Measurements from ENCODE around the gene APBB2.

The APBB2 gene

DNA sequence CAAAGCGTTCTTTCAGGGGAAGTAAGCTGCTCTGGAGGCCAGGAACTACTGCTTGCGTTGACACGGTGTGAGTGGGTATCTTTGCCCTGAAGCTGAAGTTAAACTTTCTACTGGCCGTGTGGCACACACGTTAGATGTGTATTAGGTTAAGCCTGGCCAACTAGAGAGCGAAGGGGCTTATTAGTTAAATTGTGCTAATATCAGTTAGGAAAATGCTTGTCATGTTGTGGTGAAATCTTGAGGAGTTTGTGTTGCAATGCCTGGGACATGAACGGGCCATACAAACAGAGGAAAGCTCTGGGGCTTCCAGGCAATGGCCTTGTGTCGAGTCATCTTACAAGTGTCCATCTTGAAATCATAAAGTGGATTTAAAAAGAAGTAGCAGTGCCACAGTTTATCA, 402.0 kb downstream of the APBB2 start:
- H3K4me3 ChIP-seq (ENCODE audit: low read depth, low read length): no peak overlapping the region
- no peak for DNase-seq (ENCODE audit: low read depth)
- TF ChIP-seq, protein P1, sequence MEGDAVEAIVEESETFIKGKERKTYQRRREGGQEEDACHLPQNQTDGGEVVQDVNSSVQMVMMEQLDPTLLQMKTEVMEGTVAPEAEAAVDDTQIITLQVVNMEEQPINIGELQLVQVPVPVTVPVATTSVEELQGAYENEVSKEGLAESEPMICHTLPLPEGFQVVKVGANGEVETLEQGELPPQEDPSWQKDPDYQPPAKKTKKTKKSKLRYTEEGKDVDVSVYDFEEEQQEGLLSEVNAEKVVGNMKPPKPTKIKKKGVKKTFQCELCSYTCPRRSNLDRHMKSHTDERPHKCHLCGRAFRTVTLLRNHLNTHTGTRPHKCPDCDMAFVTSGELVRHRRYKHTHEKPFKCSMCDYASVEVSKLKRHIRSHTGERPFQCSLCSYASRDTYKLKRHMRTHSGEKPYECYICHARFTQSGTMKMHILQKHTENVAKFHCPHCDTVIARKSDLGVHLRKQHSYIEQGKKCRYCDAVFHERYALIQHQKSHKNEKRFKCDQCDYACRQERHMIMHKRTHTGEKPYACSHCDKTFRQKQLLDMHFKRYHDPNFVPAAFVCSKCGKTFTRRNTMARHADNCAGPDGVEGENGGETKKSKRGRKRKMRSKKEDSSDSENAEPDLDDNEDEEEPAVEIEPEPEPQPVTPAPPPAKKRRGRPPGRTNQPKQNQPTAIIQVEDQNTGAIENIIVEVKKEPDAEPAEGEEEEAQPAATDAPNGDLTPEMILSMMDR (IDR thresholded peaks at IDR 0.05; ENCODE audit: insufficient read depth, low read depth, low read length, missing control alignments): no peak

DNA sequence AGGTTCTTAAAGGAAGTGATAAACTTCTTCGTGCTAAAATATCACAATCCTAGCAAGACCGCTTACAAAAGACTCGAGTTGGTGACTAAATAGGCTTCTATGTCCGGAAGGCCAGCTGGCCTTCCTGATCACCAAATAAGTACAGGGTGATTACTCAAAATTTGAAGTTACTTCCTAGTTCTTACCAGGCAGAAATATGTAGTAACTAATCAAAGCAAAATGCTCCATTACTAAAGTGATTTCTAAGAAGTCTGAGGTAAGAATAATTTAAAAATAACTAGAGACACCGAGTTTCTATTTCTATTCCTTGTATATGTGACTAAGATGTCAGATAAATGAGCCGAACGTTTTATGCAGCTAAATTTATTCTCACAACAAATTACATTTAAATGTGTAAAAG, 402.4 kb downstream of the APBB2 start:
- TF ChIP-seq, protein P1 (IDR thresholded peaks at IDR 0.05; ENCODE audit: insufficient read depth, low read depth, low read length, missing control alignments): no peak
- no peak for DNase-seq (ENCODE audit: low read depth)

DNA sequence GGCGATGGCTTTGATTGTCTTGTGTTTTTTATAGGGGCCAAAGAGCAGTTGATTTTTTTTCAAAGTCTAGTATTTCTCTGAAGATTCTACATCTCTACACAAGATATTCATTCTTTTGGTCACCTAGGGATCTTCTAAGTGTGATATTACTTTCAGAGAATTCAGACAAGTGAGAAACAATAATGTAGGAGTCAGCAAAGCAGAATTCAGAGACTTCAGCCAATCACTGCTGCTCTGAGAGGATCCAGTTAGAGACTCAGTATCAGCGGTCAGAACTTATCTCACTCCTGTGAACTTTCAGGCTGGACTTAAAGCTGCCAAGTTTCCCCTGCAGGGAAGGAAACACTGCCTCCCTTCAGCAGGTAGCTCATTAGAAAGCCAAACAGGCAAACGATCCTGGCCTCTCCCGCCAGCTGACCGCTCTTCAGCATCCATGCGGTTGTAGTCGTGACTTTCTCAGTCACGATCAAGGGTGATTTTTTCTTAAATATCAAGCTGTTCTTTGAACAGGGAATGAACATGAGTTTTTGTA, 405.4 kb downstream of the APBB2 start:
- no peak overlapping the region for H3K4me3 ChIP-seq (ENCODE audit: low read depth, low read length)
- TF ChIP-seq, protein P1 (IDR thresholded peaks at IDR 0.05; ENCODE audit: insufficient read depth, low read depth, low read length, missing control alignments): no peak
- no peak for DNase-seq (ENCODE audit: low read depth)

More for the DNA sequence above, 402.4 kb downstream of the APBB2 start:
- no peak overlapping the region for H3K4me3 ChIP-seq (ENCODE audit: low read depth, low read length)

DNA sequence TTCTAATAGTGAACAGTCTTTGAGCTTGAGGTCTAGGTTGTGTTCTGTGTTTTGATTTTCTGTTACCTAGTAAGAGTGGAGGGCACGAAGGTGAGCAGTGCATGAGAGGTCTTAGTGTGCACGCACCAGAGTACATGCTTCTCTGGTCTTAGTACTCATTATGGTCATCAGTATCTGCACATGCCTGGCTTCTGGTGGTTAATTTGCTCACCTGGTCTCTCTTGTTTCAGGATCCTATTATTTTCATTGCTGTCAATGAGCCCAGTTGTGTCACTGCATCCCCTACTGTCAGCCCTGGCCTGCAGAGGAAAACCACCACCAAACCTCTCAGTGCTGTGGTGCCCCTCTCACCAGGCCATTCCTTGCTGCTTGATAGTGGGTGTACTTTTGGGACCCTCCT, 409.7 kb downstream of the APBB2 start:
- TF ChIP-seq, protein P1 (IDR thresholded peaks at IDR 0.05; ENCODE audit: insufficient read depth, low read depth, low read length, missing control alignments): no peak
- no peak for DNase-seq (ENCODE audit: low read depth)
- no peak overlapping the region for H3K4me3 ChIP-seq (ENCODE audit: low read depth, low read length)

DNA sequence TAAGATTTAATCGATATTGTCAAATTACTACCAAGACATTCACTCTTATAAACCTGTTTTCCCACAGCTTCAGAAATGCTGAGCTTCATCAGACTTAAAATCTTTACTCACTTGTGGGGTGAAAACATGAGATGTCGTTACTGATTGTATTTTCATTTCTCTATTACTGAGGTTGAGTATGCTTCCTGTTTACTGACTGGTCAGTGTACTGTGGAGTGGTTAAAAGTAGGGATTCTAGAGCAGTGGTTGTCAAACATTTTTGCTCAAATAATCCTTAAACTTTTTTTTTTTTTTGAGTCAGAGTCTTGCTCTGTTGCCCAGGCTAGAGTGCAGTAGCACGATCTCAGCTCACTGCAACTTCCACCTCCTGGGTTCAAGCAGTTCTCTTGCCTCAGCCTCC, 414.3 kb downstream of the APBB2 start:
- peak; percentile 63 for DNase-seq (ENCODE audit: low read depth)
- H3K4me3 ChIP-seq (ENCODE audit: low read depth, low read length): no peak overlapping the region
- TF ChIP-seq, protein P1 (IDR thresholded peaks at IDR 0.05; ENCODE audit: insufficient read depth, low read depth, low read length, missing control alignments): no peak

DNA sequence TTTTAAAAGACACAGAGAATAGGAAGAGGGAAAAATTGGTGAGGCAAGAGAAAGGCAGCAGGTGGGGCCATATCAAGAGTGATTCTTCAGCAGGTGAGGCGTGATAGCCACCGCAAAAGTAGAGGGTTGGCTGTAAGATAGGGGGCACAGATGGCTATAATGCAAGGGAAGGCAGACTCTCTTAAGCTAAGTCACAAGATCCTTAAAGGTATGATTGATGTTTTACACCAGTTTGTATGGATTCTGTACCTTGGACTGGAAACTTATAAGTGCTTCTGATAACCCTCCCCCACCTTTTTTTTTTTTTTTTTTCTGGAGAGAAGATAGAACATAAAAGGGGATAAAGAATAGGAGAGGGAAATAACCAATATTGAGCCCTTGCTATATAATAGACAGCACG, 424.6 kb downstream of the APBB2 start:
- no peak for DNase-seq (ENCODE audit: low read depth)
- TF ChIP-seq, protein P1 (IDR thresholded peaks at IDR 0.05; ENCODE audit: insufficient read depth, low read depth, low read length, missing control alignments): no peak
- no peak overlapping the region for H3K4me3 ChIP-seq (ENCODE audit: low read depth, low read length)

DNA sequence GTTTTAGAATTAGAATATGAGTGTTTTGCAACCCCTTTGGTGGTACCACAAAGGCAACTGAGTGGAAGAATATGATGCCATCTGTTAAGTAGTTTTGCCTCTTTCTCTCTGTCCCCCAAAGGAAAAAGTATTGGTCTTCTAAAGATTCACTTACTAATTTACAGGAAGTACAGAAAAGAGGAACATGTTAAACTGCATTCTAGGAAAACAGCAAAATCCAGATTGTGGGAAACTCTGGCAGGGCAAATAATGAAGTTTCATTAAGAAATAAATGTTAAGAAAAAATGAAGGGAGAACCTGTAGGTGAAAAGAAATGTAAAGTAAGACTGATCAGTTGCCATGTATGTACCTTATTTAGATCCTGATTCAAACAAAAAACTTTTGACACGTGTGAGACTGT, 425.3 kb downstream of the APBB2 start:
- DNase-seq (ENCODE audit: low read depth): no peak
- no peak overlapping the region for H3K4me3 ChIP-seq (ENCODE audit: low read depth, low read length)
- TF ChIP-seq, protein P1 (IDR thresholded peaks at IDR 0.05; ENCODE audit: insufficient read depth, low read depth, low read length, missing control alignments): no peak

Measured in GM12865 (cell line).